Liver (tissue), 3 donors: ENCODE data around the gene FAM168B.

ENCODE experiments used
- EGR1 ChIP-seq, 2 donors: IDR thresholded peaks; 2 replicates each; pipeline ENCODE4 v1.6.1; 2016 to 2018; ENCODE audit warnings: antibody characterized with exemption in 2 of 2, low read depth in 2 of 2
- FOXA1 ChIP-seq: IDR thresholded peaks from 2 replicates; pipeline ENCODE4 v1.6.1; 2016; ENCODE audit warnings: antibody characterized with exemption
- GABPA ChIP-seq, 2 donors: IDR thresholded peaks in 1 of 2; conservative IDR thresholded peaks in 1 of 2; 2 replicates each; pipeline ENCODE4 v1.6.1; 2016; ENCODE audit warnings: antibody characterized with exemption in 2 of 2, mild to moderate bottlenecking in 1 of 2, moderate library complexity in 1 of 2
- JUND ChIP-seq, 2 donors: IDR thresholded peaks; 2 replicates each; pipeline ENCODE4 v1.6.1; 2016; ENCODE audit warnings: antibody characterized with exemption in 2 of 2
- RAD21 ChIP-seq, 2 donors: IDR thresholded peaks; 2 replicates each; pipeline ENCODE4 v1.6.1; 2016; ENCODE audit warnings: antibody characterized with exemption in 2 of 2, mild to moderate bottlenecking in 2 of 2
- TAF1 ChIP-seq: conservative IDR thresholded peaks from 2 replicates; pipeline ENCODE4 v1.6.1; 2016; ENCODE audit warnings: antibody characterized with exemption, mild to moderate bottlenecking
- YY1 ChIP-seq: IDR thresholded peaks from 2 replicates; pipeline ENCODE4 v1.6.1; 2016; ENCODE audit warnings: antibody characterized with exemption, mild to moderate bottlenecking
- TF ChIP-seq, protein P1 (sequence below): fragments of 150-350 bp; IDR thresholded peaks from 2 replicates; pipeline ENCODE4 v1.5.1; 2017; ENCODE audit warnings: improper control_type of control experiment, low read depth, low read length; ENCODE audit not compliant: missing input control
- TF ChIP-seq, protein P2 (sequence below): IDR thresholded peaks from 2 replicates; pipeline ENCODE4 v1.6.1; 2016; ENCODE audit warnings: antibody characterized with exemption
- TF ChIP-seq, protein P3 (sequence below): IDR thresholded peaks from 2 replicates; pipeline ENCODE4 v1.6.1; 2016; ENCODE audit warnings: antibody characterized with exemption
- donor health status: healthy.
- donor health status: healthy.

DNA sequence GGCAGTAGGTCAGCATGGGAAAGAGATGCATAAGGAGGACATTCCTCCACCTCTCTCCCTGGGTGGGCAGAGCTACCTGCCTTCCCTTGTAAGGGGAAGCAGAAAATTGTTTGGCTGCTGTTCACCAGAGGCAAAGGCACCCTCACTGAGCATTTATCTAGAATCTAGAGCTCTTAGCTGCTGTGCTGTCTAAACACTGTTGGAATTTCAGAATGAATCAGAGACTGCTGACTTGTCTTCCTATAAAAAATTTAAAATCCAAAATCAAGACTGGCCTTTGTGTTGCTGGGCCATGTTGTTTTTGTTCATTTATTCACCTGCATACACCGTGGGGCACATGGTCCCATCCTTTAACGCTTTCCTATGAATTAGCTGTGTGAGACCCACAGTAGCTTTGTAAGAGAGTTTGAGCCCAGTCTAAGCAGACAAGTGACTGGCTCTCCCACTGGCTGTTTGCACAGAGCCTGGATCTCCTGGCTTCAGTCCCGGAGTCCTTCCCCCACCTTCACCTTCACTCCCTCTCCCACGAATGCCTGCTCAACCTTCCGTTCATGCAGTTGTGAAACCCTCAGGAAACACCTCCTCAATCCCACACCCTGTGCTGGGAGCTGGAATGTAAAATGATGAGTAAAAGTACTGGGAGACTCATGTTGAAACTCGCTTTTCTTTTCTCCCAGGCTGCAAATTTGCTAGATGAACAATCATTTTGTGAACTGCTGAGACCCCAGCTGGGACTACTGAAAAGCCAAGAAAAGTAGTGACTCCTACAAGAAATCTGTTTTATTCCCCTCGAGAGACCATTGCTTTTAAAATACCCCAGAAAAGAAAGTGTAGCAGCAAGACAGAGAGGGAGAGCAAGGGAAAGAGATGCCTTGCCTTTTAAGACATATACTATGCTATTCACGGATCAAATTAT lies 76.2 kb downstream of the FAM168B start:
- TF ChIP-seq JUND (IDR thresholded peaks at IDR 0.05), result no peak
- TF ChIP-seq, protein P1, sequence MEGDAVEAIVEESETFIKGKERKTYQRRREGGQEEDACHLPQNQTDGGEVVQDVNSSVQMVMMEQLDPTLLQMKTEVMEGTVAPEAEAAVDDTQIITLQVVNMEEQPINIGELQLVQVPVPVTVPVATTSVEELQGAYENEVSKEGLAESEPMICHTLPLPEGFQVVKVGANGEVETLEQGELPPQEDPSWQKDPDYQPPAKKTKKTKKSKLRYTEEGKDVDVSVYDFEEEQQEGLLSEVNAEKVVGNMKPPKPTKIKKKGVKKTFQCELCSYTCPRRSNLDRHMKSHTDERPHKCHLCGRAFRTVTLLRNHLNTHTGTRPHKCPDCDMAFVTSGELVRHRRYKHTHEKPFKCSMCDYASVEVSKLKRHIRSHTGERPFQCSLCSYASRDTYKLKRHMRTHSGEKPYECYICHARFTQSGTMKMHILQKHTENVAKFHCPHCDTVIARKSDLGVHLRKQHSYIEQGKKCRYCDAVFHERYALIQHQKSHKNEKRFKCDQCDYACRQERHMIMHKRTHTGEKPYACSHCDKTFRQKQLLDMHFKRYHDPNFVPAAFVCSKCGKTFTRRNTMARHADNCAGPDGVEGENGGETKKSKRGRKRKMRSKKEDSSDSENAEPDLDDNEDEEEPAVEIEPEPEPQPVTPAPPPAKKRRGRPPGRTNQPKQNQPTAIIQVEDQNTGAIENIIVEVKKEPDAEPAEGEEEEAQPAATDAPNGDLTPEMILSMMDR, result no peak
- TF ChIP-seq RAD21 (IDR thresholded peaks at IDR 0.05), result no peak
- TF ChIP-seq FOXA1, result no peak
- no peak for TF ChIP-seq GABPA (IDR thresholded peaks at IDR 0.05 in 1 of 2, conservative IDR thresholded peaks at IDR 0.05 in 1 of 2)
- no peak for TF ChIP-seq EGR1 (IDR thresholded peaks at IDR 0.05; ENCODE audit: low read depth in 2 of 2)
- TF ChIP-seq TAF1, result no peak
- TF ChIP-seq YY1, result no peak
- TF ChIP-seq, protein P2, sequence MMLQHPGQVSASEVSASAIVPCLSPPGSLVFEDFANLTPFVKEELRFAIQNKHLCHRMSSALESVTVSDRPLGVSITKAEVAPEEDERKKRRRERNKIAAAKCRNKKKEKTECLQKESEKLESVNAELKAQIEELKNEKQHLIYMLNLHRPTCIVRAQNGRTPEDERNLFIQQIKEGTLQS, result no peak
- TF ChIP-seq, protein P3, sequence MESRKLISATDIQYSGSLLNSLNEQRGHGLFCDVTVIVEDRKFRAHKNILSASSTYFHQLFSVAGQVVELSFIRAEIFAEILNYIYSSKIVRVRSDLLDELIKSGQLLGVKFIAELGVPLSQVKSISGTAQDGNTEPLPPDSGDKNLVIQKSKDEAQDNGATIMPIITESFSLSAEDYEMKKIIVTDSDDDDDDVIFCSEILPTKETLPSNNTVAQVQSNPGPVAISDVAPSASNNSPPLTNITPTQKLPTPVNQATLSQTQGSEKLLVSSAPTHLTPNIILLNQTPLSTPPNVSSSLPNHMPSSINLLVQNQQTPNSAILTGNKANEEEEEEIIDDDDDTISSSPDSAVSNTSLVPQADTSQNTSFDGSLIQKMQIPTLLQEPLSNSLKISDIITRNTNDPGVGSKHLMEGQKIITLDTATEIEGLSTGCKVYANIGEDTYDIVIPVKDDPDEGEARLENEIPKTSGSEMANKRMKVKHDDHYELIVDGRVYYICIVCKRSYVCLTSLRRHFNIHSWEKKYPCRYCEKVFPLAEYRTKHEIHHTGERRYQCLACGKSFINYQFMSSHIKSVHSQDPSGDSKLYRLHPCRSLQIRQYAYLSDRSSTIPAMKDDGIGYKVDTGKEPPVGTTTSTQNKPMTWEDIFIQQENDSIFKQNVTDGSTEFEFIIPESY, result no peak
